Mesodermal cell (in vitro differentiated cells): ENCODE results near the gene ESR1.

Experiments
- H3K27ac ChIP-seq: 2 replicates; pipeline ENCODE4 v1.7.0; 2013; ENCODE audit warnings: mild to moderate bottlenecking, low read depth, low read length, moderate library complexity; ENCODE audit not compliant: severe bottlenecking
- H3K36me3 ChIP-seq: 2 replicates; pipeline ENCODE4 v1.7.1; 2013; ENCODE audit warnings: mild to moderate bottlenecking, low read length, moderate library complexity; ENCODE audit not compliant: control insufficient read depth, insufficient read depth
- H3K4me1 ChIP-seq: one replicate; pipeline ENCODE4 v1.7.1; 2013; ENCODE audit warnings: mild to moderate bottlenecking, low read length; ENCODE audit not compliant: insufficient read depth, control insufficient read depth, poor library complexity, severe bottlenecking
- H3K4me3 ChIP-seq: 2 replicates; pipeline ENCODE4 v1.7.0; 2013; ENCODE audit warnings: low read length, control low read depth, mild to moderate bottlenecking; ENCODE audit not compliant: insufficient read depth, poor library complexity, severe bottlenecking; ENCODE audit errors: extremely low read depth
- H3K9me3 ChIP-seq: 2 replicates; pipeline ENCODE4 v1.7.1; 2013; ENCODE audit warnings: mild to moderate bottlenecking, low read length, moderate library complexity; ENCODE audit not compliant: control insufficient read depth
- WGBS, 2 experiments: methylation state at CpG; one replicate each; pipeline ENCODE4 v1.1.5; 2013; ENCODE audit warnings: missing lambda C conversion rate in 2 of 2; ENCODE audit not compliant: insufficient coverage in 2 of 2; 5-methylcytosine and 5-hydroxymethylcytosine counted together

ESR1 gene

GRCh38 chr6:152167641-152168603 is 360.4 kb downstream of the ESR1 start:
- Histone ChIP-seq H3K9me3 (no peaks in the 10 kb centered on the region), H3K4me3 (no peak overlapping the region), H3K36me3 (no peaks in the 10 kb centered on the region), H3K4me1 (no peaks in the 10 kb centered on the region), H3K27ac (no peak overlapping the region)
- WGBS, 2 experiments = 90 to 98% methylated on average over 9 to 10 of the region's 13 CpGs

DNA sequence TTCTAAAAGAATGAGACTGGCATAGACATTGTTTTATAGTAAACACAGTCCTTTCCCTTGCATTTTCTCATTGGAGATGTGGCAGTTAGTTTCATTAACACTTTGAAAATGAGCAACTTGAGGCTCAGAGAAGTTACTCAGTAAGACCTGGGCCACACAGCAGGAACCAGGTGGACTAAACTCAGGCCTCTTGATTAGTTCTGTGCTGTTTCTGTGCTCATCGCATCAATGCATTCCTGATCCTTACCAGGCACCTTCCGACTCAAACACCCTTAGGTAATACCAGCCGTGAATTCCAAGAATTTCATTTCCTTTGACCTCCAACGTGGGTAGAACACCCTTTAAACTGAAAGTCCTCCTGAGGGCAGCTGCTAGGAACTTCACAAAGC is 362.8 kb downstream of the ESR1 start:
- WGBS, 2 experiments = 88 to 93% methylated on average over 2 to 4 of the region's 4 CpGs
- H3K4me1 ChIP-seq = no peaks in the 10 kb centered on the region
- peaks cover 4% of the 10 kb centered on the region for H3K36me3 ChIP-seq
- no peak overlapping the region for H3K27ac ChIP-seq
- no peak overlapping the region for H3K4me3 ChIP-seq
- H3K9me3 ChIP-seq = no peaks in the 10 kb centered on the region

DNA sequence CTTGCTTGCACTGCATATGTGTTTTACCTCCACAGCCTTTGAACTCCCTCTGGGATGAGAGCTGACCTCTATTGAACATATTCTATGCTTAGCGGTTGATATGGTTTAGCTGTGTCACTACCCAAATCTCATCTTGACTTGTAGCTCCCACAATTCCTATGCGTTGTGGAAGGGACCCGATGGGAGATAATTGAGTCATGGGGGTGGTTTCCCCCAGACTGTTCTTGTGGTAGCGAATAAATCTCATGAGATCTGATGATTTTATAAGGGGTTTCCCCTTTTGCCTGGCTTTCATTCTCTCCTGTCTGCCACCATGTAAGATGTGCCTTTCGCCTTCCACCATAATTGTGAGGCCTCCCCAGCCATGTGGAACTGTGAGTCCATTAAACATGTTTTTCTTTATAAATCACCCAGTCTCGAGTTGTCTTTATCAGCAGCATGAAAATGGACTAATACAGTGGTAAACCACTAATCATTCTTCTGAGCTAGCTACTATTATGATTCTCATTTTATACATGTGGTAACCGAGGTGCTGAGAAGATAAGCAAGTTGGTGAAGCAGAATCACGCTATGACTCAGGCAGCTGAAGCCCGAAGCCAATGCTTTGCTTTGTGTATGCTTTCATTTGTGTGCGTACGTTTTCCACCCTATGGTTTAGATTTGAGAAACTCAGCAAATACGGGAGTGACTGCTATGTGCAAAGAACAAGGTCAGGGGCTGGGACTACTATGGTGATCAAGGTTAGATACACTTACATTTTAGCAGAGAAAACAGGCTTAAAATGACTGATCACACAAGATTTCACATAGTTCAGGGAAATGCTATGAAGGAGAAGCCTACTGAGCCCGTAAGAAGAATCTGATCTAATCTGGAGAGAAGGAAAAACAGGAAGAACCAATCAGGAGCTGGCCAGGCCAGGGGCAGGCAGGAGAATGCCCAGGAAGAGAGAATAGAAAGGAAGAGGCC is 363.5 kb downstream of the ESR1 start:
- WGBS, 2 experiments = 89 to 91% methylated on average over 5 to 6 of the region's 13 CpGs
- H3K9me3 ChIP-seq = no peaks in the 10 kb centered on the region
- H3K4me1 ChIP-seq = no peaks in the 10 kb centered on the region
- peaks cover 8% of the 10 kb centered on the region for H3K36me3 ChIP-seq
- H3K4me3 ChIP-seq = no peak overlapping the region
- no peak overlapping the region for H3K27ac ChIP-seq

GRCh38 chr6:152173321-152173720 is 365.8 kb downstream of the ESR1 start:
- H3K9me3 ChIP-seq = no peaks in the 10 kb centered on the region
- H3K4me1 ChIP-seq = no peaks in the 10 kb centered on the region
- no peak overlapping the region for H3K4me3 ChIP-seq
- 88 to 91% methylated on average over 2 to 4 of the region's 4 CpGs for WGBS, 2 experiments
- H3K27ac ChIP-seq = no peak overlapping the region
- peaks cover 13% of the 10 kb centered on the region for H3K36me3 ChIP-seq

GRCh38 chr6:152173957-152174356 is 366.5 kb downstream of the ESR1 start:
- WGBS, 2 experiments = no CpG with 5 or more reads among the region's 2 CpGs

GRCh38 chr6:152176268-152176667 is 368.8 kb downstream of the ESR1 start:
- WGBS, 2 experiments = 87 to 91% methylated on average over 3 of the region's 4 CpGs
- Histone ChIP-seq H3K27ac (no peak overlapping the region), H3K4me1 (no peaks in the 10 kb centered on the region), H3K9me3 (no peaks in the 10 kb centered on the region), H3K4me3 (no peak overlapping the region), H3K36me3 (peaks cover 13% of the 10 kb centered on the region)

More at GRCh38 chr6:152173957-152174356, 366.5 kb downstream of the ESR1 start:
- H3K36me3 ChIP-seq = peaks cover 13% of the 10 kb centered on the region
- no peaks in the 10 kb centered on the region for H3K4me1 ChIP-seq
- H3K4me3 ChIP-seq = no peak overlapping the region
- no peak overlapping the region for H3K27ac ChIP-seq
- H3K9me3 ChIP-seq = no peaks in the 10 kb centered on the region
